ENCODE measurements around the gene ZBTB34.

ZBTB34 gene

DNA sequence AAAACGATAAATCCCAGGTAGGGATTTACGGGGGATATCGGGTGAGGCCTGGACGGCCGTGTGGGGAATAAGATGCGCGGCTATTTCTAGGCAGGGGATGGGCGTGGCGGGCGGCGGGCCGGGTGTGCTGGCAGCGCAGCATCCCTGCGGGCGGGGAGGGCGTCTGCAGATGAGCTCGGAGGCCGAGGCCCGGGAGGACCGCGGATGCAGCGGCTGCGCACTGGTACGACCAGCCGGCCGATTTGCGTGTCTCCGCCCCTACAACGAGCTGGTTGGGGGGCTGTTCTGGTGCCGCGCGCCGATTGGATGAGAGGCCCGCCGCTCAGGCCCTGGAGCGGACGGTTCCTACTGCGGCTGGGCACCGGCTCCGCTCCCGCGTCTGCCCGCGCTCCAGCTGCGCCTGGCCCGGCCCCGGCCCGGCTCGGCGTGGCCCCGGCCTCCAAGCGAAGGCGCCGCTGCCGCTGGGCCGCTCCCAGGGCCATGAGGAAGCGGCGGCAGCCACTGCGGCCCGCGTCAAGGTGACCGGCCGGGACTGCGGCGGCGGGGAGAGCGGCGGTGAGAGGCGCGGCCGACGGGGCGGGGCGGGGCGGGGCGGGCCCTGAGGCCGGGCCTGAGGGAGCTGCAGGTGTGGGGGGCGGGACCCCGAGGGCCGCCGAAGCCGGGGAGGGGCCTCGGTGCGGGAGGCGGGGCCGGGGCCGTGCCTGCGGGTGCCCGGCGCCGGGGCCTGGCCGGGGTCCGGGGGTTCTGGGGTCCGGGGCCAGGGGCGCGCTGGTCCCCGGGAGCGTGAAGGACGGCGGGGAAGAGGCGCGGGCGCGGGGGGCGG is 54.2 kb downstream of the ZBTB34 start, which contains the start of gene RALGPS1:
Gene RALGPS1 (plus strand): TSS at position 325 of the 823 bp plus-strand sequence. CDS start 47,508 bp downstream, outside the sequence.
- Histone ChIP-seq H3K36me3 (ENCODE audit: control insufficient read depth, insufficient read depth, low read length) (no peaks in the 10 kb centered on the region), H3K27me3 (replicated peaks; ENCODE audit: control insufficient read depth, insufficient read depth, low read length, poor library complexity, severe bottlenecking) (no peaks in the 10 kb centered on the region), H3K4me3 (ENCODE audit: insufficient read depth, low read depth, low read length, poor library complexity, severe bottlenecking) (peak within 1 kb of the TSS; percentile 46), H3K9me3 (ENCODE audit: control insufficient read depth, low read length) (no peaks in the 10 kb centered on the region), H3K4me1 (ENCODE audit: control insufficient read depth, insufficient read depth, low read length, poor library complexity, severe bottlenecking) (peaks cover 10% of the 10 kb centered on the region), H3K27ac (ENCODE audit: insufficient read depth, low read length, poor library complexity, severe bottlenecking) (no peak within 1 kb of the TSS)
- peak; percentile 78 to 84 (median 80) for DNase-seq

DNA sequence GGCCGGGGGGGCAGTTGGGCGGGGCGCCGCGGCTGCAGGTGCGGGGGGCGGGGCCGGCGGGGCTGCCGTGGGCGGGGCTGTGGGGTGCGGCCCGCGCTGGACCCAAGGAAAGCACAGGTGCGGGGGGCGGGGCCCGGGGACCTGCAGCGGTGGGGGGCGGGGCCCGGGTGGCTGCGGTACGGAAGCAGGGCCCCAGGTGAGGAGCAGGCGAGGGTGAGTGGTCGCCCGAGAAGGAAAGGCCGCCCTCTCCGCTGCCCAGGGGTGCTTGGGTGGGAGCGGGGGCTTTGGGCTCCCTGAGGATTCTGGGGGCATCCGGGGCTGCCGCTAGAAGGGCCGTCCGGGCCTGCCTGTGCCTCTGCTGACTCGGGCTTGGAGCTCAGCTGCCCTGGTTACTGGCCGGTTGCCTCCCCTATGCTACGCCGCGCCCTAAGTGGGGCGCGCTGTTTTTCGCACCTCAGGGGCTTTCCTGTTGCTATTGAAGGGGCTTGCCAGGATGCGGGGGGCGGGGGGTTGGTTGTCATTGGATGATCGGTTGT is 54.9 kb downstream of the ZBTB34 start:
- no peaks in the 10 kb centered on the region for H3K9me3 ChIP-seq (ENCODE audit: control insufficient read depth, low read length)
- H3K36me3 ChIP-seq (ENCODE audit: control insufficient read depth, insufficient read depth, low read length), result no peaks in the 10 kb centered on the region
- H3K4me3 ChIP-seq (ENCODE audit: insufficient read depth, low read depth, low read length, poor library complexity, severe bottlenecking), result peak overlapping the region; percentile 35
- peaks cover 10% of the 10 kb centered on the region for H3K4me1 ChIP-seq (ENCODE audit: control insufficient read depth, insufficient read depth, low read length, poor library complexity, severe bottlenecking)
- DNase-seq, result peak; percentile 39 to 52 (median 45)
- H3K27ac ChIP-seq (ENCODE audit: insufficient read depth, low read length, poor library complexity, severe bottlenecking), result no peak overlapping the region
- H3K27me3 ChIP-seq (replicated peaks; ENCODE audit: control insufficient read depth, insufficient read depth, low read length, poor library complexity, severe bottlenecking), result no peaks in the 10 kb centered on the region

DNA sequence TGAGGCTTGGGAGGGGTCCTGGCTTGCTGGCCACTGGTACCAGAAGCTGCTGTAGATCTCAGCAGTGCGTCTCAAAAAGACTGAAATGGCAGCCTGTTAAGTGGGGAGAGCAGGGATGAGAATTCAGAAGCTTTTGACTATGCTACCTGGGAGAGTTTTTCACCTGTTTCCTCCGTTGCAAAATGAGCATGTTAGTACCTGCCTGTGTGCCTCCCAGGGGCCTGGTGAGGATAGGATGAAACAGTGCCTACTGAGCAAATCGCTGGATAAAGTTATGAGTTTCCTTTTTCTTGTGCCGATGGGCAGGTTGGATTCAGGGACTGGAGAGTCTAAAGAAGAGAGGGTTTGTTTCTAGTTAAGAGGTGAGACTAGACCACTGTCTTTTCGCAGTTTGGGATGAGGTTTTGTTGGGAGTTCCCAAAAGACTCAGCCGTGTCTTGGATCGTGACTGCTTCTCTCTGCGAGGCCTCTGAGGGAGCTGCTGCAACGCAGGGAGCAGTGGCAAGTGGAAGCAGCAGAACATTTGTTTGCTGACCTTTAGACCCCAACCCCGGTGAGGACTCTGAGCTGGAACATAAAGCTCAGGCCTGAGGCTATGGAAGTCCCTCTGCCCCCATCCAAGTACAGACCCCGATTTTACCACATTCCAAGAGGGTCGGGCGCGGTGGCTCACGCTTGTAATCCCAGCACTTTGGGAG is 55.6 kb downstream of the ZBTB34 start:
- H3K4me3 ChIP-seq (ENCODE audit: insufficient read depth, low read depth, low read length, poor library complexity, severe bottlenecking), result peak overlapping the region; percentile 35
- H3K9me3 ChIP-seq (ENCODE audit: control insufficient read depth, low read length), result no peaks in the 10 kb centered on the region
- H3K27ac ChIP-seq (ENCODE audit: insufficient read depth, low read length, poor library complexity, severe bottlenecking), result no peak overlapping the region
- no peak for DNase-seq
- H3K36me3 ChIP-seq (ENCODE audit: control insufficient read depth, insufficient read depth, low read length), result no peaks in the 10 kb centered on the region
- peaks cover 10% of the 10 kb centered on the region for H3K4me1 ChIP-seq (ENCODE audit: control insufficient read depth, insufficient read depth, low read length, poor library complexity, severe bottlenecking)
- H3K27me3 ChIP-seq (replicated peaks; ENCODE audit: control insufficient read depth, insufficient read depth, low read length, poor library complexity, severe bottlenecking), result no peaks in the 10 kb centered on the region

DNA sequence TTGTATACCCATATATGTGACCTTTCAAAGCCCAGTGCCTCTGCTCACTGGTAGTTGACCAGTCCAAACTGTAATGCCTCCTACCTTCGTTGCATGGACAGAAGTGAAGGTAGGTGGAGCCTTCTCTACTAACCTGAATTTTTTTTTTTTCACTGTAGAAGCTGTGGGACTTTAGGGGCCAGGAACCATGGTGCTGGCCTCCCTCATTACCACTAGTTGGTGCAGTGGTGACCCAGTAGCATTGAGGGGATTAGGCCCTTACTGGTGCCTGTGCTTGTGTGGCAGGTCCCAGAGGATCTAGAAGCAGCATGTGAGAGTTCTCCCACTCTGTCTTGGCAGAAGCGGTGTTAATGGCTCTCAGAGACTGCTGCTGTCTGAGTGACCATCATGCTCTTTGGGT is 56.5 kb downstream of the ZBTB34 start:
- Histone ChIP-seq H3K27ac (ENCODE audit: insufficient read depth, low read length, poor library complexity, severe bottlenecking) (no peak overlapping the region), H3K4me1 (ENCODE audit: control insufficient read depth, insufficient read depth, low read length, poor library complexity, severe bottlenecking) (peaks cover 10% of the 10 kb centered on the region), H3K4me3 (ENCODE audit: insufficient read depth, low read depth, low read length, poor library complexity, severe bottlenecking) (no peak overlapping the region), H3K9me3 (ENCODE audit: control insufficient read depth, low read length) (no peaks in the 10 kb centered on the region), H3K27me3 (replicated peaks; ENCODE audit: control insufficient read depth, insufficient read depth, low read length, poor library complexity, severe bottlenecking) (no peaks in the 10 kb centered on the region), H3K36me3 (ENCODE audit: control insufficient read depth, insufficient read depth, low read length) (no peaks in the 10 kb centered on the region)
- no peak for DNase-seq

DNA sequence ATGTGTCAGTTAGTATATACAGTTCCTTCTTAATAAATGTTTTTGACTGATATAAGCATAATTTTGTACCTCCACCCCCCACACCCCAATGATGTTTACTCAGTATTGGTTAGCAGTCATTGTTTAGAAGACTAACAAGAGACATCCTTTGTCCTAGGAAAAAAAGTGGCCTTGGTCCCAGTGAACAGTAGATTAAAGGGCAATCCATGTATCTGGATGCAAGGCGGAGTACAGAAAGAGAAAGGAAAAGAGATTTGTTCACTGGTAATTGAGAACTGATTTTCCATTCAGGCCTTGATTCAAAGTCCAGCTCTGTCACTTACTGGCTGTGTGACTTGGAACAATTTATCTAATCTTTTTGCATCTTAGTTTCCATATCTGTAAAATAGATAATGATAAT is 58.8 kb downstream of the ZBTB34 start:
- no peaks in the 10 kb centered on the region for H3K36me3 ChIP-seq (ENCODE audit: control insufficient read depth, insufficient read depth, low read length)

DNA sequence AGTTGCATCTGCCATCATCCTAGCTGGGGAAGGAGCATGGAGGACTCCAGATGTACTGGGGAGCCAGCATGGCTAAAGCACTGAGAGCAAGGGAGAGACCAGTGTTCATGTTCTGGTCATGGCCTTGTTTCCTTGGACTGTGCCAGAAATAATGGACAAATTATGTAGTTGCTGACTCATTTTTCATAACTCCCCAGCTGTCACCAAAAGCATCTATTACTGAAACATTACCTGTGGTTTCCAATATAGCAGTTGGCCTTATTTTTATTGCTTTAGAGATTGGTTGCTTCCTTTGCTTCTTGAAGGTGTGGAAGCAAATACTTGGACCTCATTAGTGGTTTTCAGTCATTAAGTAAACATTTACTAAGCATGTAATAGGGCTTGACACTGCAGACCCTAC is 65.4 kb downstream of the ZBTB34 start:
- H3K4me1 ChIP-seq (ENCODE audit: control insufficient read depth, insufficient read depth, low read length, poor library complexity, severe bottlenecking), result no peaks in the 10 kb centered on the region
- DNase-seq, result no peak
- no peaks in the 10 kb centered on the region for H3K36me3 ChIP-seq (ENCODE audit: control insufficient read depth, insufficient read depth, low read length)
- H3K27me3 ChIP-seq (replicated peaks; ENCODE audit: control insufficient read depth, insufficient read depth, low read length, poor library complexity, severe bottlenecking), result no peaks in the 10 kb centered on the region
- H3K27ac ChIP-seq (ENCODE audit: insufficient read depth, low read length, poor library complexity, severe bottlenecking), result no peak overlapping the region
- no peak overlapping the region for H3K4me3 ChIP-seq (ENCODE audit: insufficient read depth, low read depth, low read length, poor library complexity, severe bottlenecking)
- no peaks in the 10 kb centered on the region for H3K9me3 ChIP-seq (ENCODE audit: control insufficient read depth, low read length)

More for the DNA sequence above, 58.8 kb downstream of the ZBTB34 start:
- H3K27ac ChIP-seq (ENCODE audit: insufficient read depth, low read length, poor library complexity, severe bottlenecking), result no peak overlapping the region
- no peaks in the 10 kb centered on the region for H3K27me3 ChIP-seq (replicated peaks; ENCODE audit: control insufficient read depth, insufficient read depth, low read length, poor library complexity, severe bottlenecking)
- no peaks in the 10 kb centered on the region for H3K9me3 ChIP-seq (ENCODE audit: control insufficient read depth, low read length)
- no peak for DNase-seq
- no peak overlapping the region for H3K4me3 ChIP-seq (ENCODE audit: insufficient read depth, low read depth, low read length, poor library complexity, severe bottlenecking)
- H3K4me1 ChIP-seq (ENCODE audit: control insufficient read depth, insufficient read depth, low read length, poor library complexity, severe bottlenecking), result peaks cover 8% of the 10 kb centered on the region

DNA sequence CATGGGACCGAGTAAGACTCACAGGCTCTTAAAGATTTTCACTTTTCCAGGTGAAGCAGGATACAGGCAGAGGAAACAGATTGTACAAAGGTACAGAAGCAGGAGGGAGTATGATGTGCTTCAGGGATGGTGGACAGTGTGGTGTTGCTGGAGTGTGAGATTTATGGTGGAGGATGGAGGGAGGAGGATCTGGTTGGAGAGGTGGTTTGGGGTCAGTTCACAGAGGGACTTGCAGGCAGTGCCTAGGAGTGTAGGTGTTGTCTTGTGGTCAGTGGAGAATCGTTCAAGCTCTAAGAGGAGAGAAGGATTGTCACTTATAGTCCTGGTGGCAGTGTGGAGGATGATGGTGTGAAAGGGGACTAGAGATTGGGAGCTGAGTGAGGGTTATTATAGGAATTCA is 65.9 kb downstream of the ZBTB34 start:
- Histone ChIP-seq H3K27me3 (replicated peaks; ENCODE audit: control insufficient read depth, insufficient read depth, low read length, poor library complexity, severe bottlenecking) (no peaks in the 10 kb centered on the region), H3K4me1 (ENCODE audit: control insufficient read depth, insufficient read depth, low read length, poor library complexity, severe bottlenecking) (no peaks in the 10 kb centered on the region), H3K4me3 (ENCODE audit: insufficient read depth, low read depth, low read length, poor library complexity, severe bottlenecking) (no peak overlapping the region), H3K27ac (ENCODE audit: insufficient read depth, low read length, poor library complexity, severe bottlenecking) (no peak overlapping the region), H3K36me3 (ENCODE audit: control insufficient read depth, insufficient read depth, low read length) (no peaks in the 10 kb centered on the region), H3K9me3 (ENCODE audit: control insufficient read depth, low read length) (no peaks in the 10 kb centered on the region)
- no peak for DNase-seq

DNA sequence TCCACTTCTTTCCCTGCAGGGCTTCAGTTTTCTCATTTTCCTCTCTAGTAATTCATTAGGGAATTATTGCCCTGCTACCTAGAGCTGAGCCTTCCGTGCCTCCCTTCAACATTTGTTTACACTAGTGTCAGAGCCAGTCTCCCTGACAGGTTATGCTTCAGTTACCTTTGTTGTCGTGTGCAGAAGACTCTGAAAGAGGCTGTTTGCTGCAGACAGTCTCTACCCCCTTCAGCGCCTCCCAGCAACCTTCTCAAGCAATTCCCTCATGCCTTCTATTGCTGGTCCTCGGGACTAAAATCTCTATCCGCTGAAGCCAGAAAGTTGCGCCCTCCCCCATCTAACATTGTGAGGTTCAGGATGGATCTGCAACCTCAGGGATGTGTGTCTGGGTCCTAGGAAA is 67.0 kb downstream of the ZBTB34 start:
- Histone ChIP-seq H3K9me3 (ENCODE audit: control insufficient read depth, low read length) (no peaks in the 10 kb centered on the region), H3K4me1 (ENCODE audit: control insufficient read depth, insufficient read depth, low read length, poor library complexity, severe bottlenecking) (no peaks in the 10 kb centered on the region), H3K36me3 (ENCODE audit: control insufficient read depth, insufficient read depth, low read length) (no peaks in the 10 kb centered on the region), H3K4me3 (ENCODE audit: insufficient read depth, low read depth, low read length, poor library complexity, severe bottlenecking) (no peak overlapping the region), H3K27me3 (replicated peaks; ENCODE audit: control insufficient read depth, insufficient read depth, low read length, poor library complexity, severe bottlenecking) (no peaks in the 10 kb centered on the region), H3K27ac (ENCODE audit: insufficient read depth, low read length, poor library complexity, severe bottlenecking) (no peak overlapping the region)
- no peak for DNase-seq

DNA sequence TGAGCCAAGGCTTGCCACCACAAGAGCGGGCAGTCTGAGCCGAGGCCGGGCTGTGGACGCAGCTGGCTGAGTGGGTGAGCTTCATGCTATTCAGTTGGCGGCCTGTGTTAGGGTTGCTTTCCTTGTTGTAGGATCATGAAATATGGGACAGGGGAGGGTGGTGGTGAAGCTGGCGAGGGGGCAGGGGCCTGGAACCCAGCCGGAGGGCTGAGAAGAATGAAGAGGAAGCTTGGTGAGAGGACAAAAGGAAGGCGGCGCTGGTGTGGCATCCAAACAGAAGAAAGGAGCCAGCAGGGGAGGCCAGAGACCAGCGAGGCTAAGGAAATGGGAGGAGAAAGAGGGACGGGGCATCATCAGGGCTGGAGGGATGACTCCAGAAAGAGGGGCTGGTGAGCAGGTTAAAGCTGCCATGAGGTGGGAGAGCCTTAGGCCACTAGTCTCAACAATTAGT is 72.5 kb downstream of the ZBTB34 start:
- Histone ChIP-seq H3K4me3 (ENCODE audit: insufficient read depth, low read depth, low read length, poor library complexity, severe bottlenecking) (no peak overlapping the region), H3K9me3 (ENCODE audit: control insufficient read depth, low read length) (no peaks in the 10 kb centered on the region)

More for the DNA sequence above, 72.5 kb downstream of the ZBTB34 start:
- Histone ChIP-seq H3K27me3 (replicated peaks; ENCODE audit: control insufficient read depth, insufficient read depth, low read length, poor library complexity, severe bottlenecking) (no peaks in the 10 kb centered on the region), H3K27ac (ENCODE audit: insufficient read depth, low read length, poor library complexity, severe bottlenecking) (no peak overlapping the region), H3K4me1 (ENCODE audit: control insufficient read depth, insufficient read depth, low read length, poor library complexity, severe bottlenecking) (no peaks in the 10 kb centered on the region), H3K36me3 (ENCODE audit: control insufficient read depth, insufficient read depth, low read length) (no peaks in the 10 kb centered on the region)
- DNase-seq, result no peak
